Measurements from ENCODE around the gene DRD2. TPM values are rescaled to one million over a fixed set of nuclear protein-coding genes. Genes with fewer than 3 reads are reported as not detected.

The DRD2 gene
- total RNA-seq, 1 experiment from 2014 or later = 0.28 TPM

GRCh38 chr11:113408206-113408605, 67.0 kb downstream of the DRD2 start:
- DNase-seq (ENCODE audit: unreplicated experiment) = no peak
- no peak for TF ChIP-seq CTCF (IDR thresholded peaks at IDR 0.05; ENCODE audit: unreplicated experiment)
- BruUV-seq (replicated peaks) = no TSS peak
- CTCF ChIA-PET = no interaction called here
- H3K36me3 Mint-ChIP-seq (ENCODE audit: insufficient read depth, unreplicated experiment) = peaks cover 5% of the 10 kb centered on the region
- no peaks in the 10 kb centered on the region for H3K27me3 Mint-ChIP-seq (ENCODE audit: insufficient read depth, unreplicated experiment)
- POLR2A ChIA-PET = no interaction called here
- H3K27ac Mint-ChIP-seq (ENCODE audit: low read depth, unreplicated experiment) = no peak overlapping the region
- H3K9me3 Mint-ChIP-seq (ENCODE audit: unreplicated experiment) = no peaks in the 10 kb centered on the region
- H3K4me3 Mint-ChIP-seq (ENCODE audit: unreplicated experiment) = no peak overlapping the region
- intact Hi-C loops (cut with micrococcal nuclease) = no loop called here
- peaks cover 23% of the 10 kb centered on the region for H3K4me1 Mint-ChIP-seq (ENCODE audit: insufficient read depth, unreplicated experiment)

- ChIA-PET POLR2A (no interaction called here), CTCF (no interaction called here)
- no peaks in the 10 kb centered on the region for H3K9me3 Mint-ChIP-seq (ENCODE audit: unreplicated experiment)
- no peak for DNase-seq (ENCODE audit: unreplicated experiment)
- H3K4me1 Mint-ChIP-seq (ENCODE audit: insufficient read depth, unreplicated experiment) = peaks cover 23% of the 10 kb centered on the region
- BruUV-seq (replicated peaks) = no TSS peak
- H3K27ac Mint-ChIP-seq (ENCODE audit: low read depth, unreplicated experiment) = no peak overlapping the region
- H3K27me3 Mint-ChIP-seq (ENCODE audit: insufficient read depth, unreplicated experiment) = no peaks in the 10 kb centered on the region
- peaks cover 5% of the 10 kb centered on the region for H3K36me3 Mint-ChIP-seq (ENCODE audit: insufficient read depth, unreplicated experiment)
- intact Hi-C loops (cut with micrococcal nuclease) = no loop called here
- no peak overlapping the region for H3K4me3 Mint-ChIP-seq (ENCODE audit: unreplicated experiment)
- no peak for TF ChIP-seq CTCF (IDR thresholded peaks at IDR 0.05; ENCODE audit: unreplicated experiment)
Observed at GRCh38 chr11:113407163-113407562, 68.0 kb downstream of the DRD2 start.

- Mint-ChIP-seq H3K27ac (ENCODE audit: low read depth, unreplicated experiment) (no peak overlapping the region), H3K9me3 (ENCODE audit: unreplicated experiment) (no peaks in the 10 kb centered on the region), H3K27me3 (ENCODE audit: insufficient read depth, unreplicated experiment) (no peaks in the 10 kb centered on the region), H3K36me3 (ENCODE audit: insufficient read depth, unreplicated experiment) (peaks cover 5% of the 10 kb centered on the region), H3K4me1 (ENCODE audit: insufficient read depth, unreplicated experiment) (peaks cover 36% of the 10 kb centered on the region), H3K4me3 (ENCODE audit: unreplicated experiment) (no peak overlapping the region)
- DNase-seq (ENCODE audit: unreplicated experiment) = no peak
- no peak for TF ChIP-seq CTCF (IDR thresholded peaks at IDR 0.05; ENCODE audit: unreplicated experiment)
- ChIA-PET POLR2A (interaction anchor here (1.0 to 1.4 kb wide), 3 partner anchors 9 to 39 kb away, joined by 3 to 5 read pairs (median 3); no protein-coding TSS in a partner anchor), CTCF (interaction anchor here (0.6 to 0.7 kb wide), 2 partner anchors 126 to 413 kb away, joined by 3 read pairs; no protein-coding TSS in a partner anchor)
- BruUV-seq (replicated peaks) = no TSS peak
- intact Hi-C loops (cut with micrococcal nuclease) = no loop called here
Observed at GRCh38 chr11:113405724-113406478, 69.3 kb downstream of the DRD2 start.

GRCh38 chr11:113404859-113405430, 70.3 kb downstream of the DRD2 start:
- H3K27ac Mint-ChIP-seq (ENCODE audit: low read depth, unreplicated experiment) = no peak overlapping the region
- TF ChIP-seq CTCF (IDR thresholded peaks at IDR 0.05; ENCODE audit: unreplicated experiment) = no peak
- intact Hi-C loops (cut with micrococcal nuclease) = loop anchor here (5.0 kb wide), 2 partner anchors 42 to 93 kb away; partner anchors contain the start of gene TTC12
- peaks cover 36% of the 10 kb centered on the region for H3K4me1 Mint-ChIP-seq (ENCODE audit: insufficient read depth, unreplicated experiment)
- no peak overlapping the region for H3K4me3 Mint-ChIP-seq (ENCODE audit: unreplicated experiment)
- no peaks in the 10 kb centered on the region for H3K36me3 Mint-ChIP-seq (ENCODE audit: insufficient read depth, unreplicated experiment)
- H3K9me3 Mint-ChIP-seq (ENCODE audit: unreplicated experiment) = no peaks in the 10 kb centered on the region
- no TSS peak for BruUV-seq (replicated peaks)
- peak; percentile 18 for DNase-seq (ENCODE audit: unreplicated experiment)
- ChIA-PET CTCF (interaction anchor here (0.6 kb wide), 1 partner anchor 414 kb away, joined by 3 read pairs; no protein-coding TSS in a partner anchor), POLR2A (interaction anchor here (1.0 to 1.4 kb wide), 2 partner anchors 20 to 40 kb away, joined by 3 read pairs; no protein-coding TSS in a partner anchor)
- no peaks in the 10 kb centered on the region for H3K27me3 Mint-ChIP-seq (ENCODE audit: insufficient read depth, unreplicated experiment)
